Epidermal melanocyte (primary cell): ENCODE data around the gene ELFN1.

Experiments
- DNase-seq: peaks from one replicate; pipeline ENCODE4 v3.0.0; 2011; ENCODE audit warnings: low spot score; ENCODE audit not compliant: insufficient read length

ELFN1 gene

GRCh38 chr7:1724118-1724910 lies 54.2 kb downstream of the ELFN1 start:
- no peak for DNase-seq

DNA sequence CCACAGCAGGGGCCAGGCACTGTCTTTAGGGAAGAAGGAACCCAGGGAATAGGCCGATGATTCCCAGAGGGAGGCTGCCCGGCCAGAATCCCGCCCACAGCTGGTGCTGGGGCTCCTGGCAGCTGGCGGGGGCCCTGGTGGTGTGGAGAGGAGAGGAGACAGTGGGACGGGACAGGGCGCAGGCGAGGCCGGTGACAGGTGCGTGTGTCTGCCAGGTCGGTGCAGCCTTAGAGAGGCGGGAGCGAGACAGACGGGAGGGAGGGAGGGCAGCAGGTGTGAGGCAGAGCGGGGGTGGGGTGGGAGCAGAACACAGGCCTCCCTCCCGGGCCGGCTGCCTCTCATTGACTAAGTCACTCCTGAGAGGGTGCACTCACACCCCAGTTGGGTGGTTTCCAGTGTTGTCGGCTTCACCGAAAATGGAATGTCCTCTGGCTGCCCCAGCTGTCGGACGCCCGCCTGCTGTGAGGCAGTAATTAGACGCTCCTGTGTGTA lies 55.2 kb downstream of the ELFN1 start:
- no peak for DNase-seq

DNA sequence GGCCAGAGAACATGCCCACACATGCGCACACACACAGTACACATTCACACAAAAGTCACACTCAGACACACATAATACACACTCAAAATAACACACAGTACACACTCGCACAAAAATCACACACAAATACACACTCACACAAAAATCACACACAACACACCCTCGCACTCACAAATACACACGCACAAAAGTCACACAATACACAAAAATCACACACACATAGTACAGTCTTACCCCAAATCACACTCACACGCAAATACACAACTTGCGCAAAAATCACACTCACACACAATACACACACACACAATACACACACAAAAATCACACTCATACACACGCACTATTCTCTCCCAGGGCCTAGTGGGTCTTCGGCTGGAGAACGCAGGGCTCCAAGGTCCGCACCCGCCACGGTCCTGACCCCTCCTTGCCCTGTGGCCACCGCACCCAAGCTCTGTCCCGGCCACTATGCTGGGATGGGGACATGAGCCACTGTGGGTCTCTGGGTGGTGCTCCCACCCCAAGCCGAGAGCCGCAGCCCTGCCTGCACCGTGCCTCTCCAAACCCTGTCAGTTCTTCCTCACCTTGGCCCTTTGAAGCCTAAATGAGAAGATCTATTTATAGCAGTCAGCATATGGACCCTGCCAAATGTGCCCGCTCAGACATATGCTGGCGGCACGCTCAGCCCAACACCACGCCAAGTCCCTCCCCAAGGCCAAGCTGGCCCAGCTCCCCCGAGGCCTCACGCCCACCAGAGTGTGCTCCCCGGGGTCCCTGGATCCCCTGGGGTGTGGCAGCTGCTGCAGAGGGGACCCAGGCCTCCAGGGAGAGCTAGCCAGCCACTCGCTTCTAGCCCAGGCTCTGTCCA lies 55.9 kb downstream of the ELFN1 start:
- no peak for DNase-seq

DNA sequence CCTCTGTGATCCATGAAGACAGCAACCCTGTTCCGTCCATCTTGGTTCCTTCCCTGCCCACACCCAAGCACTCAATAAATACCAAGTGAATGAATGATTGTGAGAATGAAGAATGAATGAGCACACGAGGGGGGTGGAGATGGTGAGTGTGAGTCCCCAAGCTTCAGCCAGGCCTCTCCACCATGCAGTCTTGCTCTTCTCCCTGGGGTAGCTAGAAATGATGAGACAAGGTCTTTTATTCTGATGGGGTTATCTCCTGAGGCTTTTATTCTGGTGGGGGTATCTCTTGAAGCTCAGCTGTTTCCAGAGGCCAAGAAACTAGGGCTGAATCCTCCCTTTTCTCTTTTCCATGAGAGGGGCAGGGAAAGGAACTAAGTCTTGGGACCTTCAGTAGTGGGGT lies 57.0 kb downstream of the ELFN1 start:
- DNase-seq = no peak

DNA sequence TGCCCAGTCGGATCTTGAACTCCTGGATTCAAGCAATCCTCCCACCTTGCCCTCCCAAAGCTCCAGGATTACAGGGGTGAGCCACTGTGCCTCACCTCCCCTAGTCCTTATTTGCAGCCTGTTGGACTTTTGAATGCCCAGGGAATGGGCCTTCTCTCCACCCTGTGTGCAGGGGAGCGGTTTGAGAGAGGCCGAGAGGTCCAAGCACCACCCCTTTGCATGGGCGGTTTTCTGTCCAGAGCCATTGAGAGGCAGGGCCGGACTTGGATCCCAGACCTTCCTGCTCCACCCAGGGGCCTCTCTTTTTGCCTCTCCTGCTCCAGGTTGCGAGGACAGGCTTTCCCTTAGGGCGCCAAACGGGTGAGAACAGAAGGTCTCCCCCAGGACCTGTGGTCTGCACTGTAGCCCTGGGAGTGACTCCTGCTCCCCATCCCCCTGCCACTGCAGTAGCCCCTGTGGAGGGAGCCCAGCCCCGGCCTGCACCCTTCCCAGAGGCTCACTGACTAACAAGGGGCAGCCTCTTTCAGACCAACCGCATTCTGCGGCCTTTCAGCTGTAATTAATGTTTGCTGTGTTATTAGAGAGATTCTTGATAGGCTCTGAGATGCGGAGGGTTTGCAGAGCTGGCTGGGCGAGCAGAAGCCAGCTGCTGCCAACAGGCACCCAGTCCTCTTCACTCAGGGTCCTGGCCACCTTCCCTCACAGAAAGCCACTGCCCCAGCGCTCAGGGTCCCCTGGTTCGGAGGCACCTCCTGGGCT lies 57.9 kb downstream of the ELFN1 start:
- DNase-seq = no peak

- DNase-seq = no peak
These were observed 59.1 kb downstream of the ELFN1 start for GRCh38 chr7:1729183-1729582.

DNA sequence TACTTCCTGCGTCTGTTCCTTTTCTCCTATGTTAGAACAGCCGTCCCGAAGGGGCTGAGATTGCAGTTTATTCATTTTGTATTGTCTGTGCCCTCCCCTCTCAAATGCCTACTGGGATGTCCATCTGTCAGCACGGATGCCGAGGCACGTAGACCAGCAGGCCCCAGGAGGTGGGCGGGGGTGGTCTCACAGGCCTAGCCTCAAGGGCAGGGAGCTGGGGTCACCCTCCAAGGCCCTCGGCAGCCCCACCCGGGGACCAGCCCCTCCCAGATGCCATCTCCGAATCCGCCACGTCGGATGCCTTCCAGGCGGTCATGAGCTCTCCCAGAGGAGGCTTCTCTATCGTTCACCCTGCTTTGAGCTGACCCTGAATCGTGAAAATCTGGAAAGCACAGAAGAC lies 59.7 kb downstream of the ELFN1 start:
- no peak for DNase-seq

- no peak for DNase-seq
These were observed 62.0 kb downstream of the ELFN1 start for GRCh38 chr7:1732072-1732471.

- DNase-seq = no peak
These were observed 62.6 kb downstream of the ELFN1 start for GRCh38 chr7:1732645-1733044.

DNA sequence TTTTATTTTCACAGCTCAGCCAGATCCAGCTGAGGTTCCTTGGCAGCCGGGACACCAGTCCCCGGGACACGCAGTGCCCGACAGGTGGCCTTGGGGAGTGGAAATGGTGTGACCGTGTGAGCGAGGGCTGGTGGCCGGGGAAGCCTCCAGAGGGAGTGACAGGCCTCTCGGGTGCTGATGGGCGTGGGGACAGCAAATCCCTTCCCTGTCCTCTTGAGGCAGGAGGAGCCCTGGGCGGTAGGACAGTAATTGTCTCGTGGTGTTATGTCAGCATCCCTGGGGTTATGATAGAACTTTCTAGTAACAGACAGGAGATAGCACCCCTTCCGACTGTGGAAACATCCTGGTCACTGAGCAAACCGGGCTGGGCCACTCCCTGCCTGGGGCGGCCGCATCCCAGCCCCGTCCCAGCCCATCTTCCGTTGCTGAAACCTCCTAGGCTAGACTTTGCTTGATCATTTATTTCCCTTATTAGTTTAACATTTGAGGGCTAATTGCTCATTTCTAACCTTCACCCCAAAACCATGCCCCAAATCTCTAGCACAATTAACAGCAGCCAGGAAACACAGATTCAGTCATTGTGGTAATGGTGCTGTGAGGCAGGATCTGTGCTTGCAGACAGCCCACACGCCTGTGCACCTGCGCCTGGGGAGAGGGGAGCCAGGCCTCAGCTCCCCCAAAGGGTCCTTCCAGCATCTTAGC lies 63.3 kb downstream of the ELFN1 start:
- DNase-seq = no peak

DNA sequence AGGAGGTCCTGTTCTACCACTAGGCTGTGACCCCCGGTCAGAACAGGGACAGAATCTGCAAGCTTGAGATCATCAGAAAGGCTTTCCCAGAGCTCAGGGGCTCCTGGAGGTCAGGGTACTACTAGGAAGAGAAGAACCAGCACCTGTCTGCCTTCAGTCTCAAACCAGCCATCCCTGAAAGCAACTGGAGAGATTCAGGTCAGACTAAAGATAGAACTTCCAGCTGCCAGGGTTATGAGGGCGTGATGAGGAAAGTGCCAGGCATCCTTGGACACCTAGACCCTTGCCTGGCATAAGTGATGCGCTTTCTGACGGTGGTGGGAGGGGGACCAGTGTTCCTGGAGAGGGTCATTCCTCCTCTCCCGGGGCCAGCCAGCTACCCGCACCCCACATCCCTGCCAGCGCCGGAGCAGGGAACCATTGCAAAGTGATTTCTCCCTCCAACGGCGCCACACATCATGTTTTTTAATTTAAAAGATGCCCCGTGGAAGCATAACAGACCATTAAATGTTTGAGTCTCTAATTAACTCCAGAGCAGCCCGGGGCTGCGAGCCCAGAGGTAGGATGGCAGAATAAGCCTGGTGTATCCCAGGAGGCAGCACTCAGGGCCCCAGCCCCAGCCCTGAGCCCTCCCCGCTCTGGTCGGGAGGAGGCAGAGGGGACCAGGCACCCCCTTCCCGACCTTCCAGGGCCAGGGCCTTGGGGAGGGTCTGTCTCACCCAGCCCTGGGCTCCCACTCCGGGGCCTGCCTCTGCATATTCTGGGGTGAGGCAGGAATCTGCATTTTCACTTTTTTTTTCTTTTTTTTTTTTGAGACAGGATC lies 64.0 kb downstream of the ELFN1 start:
- no peak for DNase-seq

- no peak for DNase-seq
These were observed 65.2 kb downstream of the ELFN1 start for GRCh38 chr7:1735262-1735661.

DNA sequence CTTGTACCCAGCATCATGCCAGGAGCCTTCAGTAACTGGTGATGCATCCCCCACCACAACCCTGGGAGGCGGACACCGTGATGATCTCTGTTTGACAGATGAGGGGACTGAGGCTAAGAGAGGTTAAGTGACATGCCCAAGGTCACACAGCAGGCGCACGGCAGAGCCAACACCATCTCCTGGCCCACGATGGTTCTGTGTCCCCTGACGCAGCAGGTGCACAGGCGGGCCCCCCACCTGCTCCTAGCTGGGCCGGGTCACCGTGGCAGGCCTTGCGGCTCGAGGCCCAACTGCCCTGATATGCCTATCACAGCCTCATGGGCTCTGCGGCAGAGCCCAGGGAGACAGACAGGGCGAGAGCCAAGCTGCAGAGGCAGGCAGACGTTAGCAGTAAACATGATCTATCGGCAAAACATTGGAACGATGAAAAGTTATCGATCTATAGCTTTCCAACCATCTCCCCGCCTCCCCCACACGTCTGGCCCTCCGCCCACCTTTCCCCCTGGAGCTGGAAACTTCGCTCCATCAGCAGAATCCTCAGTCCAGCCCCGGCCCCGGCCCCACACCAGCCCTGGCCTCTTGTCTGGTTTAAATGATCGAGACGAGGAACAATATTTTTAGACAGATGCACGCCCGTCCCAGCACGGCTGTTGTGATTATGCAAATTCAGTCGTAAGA lies 65.9 kb downstream of the ELFN1 start:
- no peak for DNase-seq

GRCh38 chr7:1736484-1736817 lies 66.4 kb downstream of the ELFN1 start:
- no peak for DNase-seq

DNA sequence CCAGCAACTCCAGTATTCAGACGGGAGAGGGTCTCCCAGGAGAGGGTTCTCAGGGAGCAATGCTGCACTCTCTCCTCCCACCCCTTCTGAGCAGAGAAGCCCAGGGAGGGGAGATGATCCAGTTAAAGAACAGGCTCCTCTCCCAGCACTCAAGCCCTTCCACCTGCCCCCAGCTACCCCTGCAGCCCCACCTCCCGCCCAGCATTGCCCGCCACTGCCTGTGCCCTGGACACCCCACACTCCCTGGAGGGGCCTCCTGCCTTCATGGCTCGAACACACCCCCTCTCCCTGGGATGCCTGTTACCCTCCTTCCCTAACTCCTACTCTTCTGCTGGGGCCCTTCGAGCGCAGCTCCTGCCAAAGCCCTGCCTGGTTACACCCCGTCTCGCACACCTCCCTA lies 66.8 kb downstream of the ELFN1 start:
- DNase-seq = no peak

DNA sequence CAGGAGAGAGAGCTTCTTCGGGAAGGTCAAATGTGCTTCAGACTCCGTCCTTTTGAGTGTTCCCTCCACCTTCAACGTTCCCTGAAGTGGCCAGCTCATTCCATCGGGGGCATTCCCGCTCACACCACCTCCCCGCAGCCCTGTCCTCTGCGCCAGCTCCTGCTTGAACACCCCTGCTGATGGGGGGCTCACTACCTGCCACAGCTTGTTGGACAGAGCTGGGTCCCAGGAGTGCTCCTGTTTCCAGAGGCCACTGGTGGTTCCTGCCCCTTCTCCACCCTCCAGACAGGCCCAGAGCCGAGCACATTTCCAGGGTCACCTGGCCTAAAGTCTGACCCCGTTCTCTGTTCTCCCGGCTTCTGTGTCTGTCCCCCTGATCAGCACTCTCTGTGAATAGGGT lies 67.4 kb downstream of the ELFN1 start:
- no peak for DNase-seq

- no peak for DNase-seq
These were observed 67.9 kb downstream of the ELFN1 start for GRCh38 chr7:1737956-1738355.

DNA sequence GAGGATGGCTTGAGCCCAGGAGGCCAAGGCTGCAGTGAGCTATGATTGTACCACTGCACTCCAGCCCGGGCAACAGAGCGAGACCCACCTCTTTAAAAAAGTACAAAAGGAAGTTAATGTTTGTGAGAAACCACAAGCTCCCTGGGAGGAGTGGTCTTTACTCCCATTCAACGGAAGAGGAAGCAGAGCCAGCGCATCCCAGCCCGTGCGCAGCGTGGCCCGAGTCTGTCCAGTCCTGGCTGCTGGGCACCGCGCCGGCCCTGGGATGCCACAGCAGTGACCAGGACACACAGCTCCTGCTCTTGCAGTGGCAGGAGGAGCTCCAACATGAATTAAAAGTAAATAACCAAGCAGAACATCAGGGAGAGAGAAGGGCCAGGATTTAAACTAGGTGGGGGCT lies 68.4 kb downstream of the ELFN1 start:
- no peak for DNase-seq

DNA sequence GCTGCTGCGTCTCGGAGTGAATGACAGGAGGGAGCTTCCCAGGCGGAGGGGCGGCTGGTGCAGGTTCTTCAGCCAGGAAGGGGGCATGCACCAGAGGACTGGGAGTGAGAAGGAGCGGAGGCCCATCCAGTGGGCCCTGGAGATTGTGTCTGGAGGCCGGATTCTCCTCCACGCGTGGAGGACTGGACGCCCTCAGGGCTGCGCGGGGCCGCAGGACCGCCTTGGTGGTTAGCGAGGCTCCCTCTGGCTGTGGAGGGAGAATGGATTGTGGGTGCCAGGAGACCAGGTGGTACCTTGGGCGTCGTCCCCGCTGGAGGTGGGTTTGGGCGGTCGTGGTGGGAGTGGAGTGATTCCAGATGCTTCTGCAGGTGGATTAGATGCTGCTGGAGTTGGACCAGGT lies 68.9 kb downstream of the ELFN1 start:
- no peak for DNase-seq

- no peak for DNase-seq
These were observed 69.5 kb downstream of the ELFN1 start for GRCh38 chr7:1739593-1739992.
